HG02981 (cell line): ENCODE data around the gene NONO.
"Not testable (repeated sequence)": the region's sequence is repeated elsewhere in the genome, so short reads cannot be mapped to it uniquely, and the experiment has no call there.

Experiments used
- ATAC-seq: cut with Tn5 transposase; IDR thresholded peaks from one replicate; pipeline ENCODE4 v1.9.1; 2021; ENCODE audit warnings: mild to moderate bottlenecking, moderate library complexity; ENCODE audit not compliant: unreplicated experiment

NONO gene

GRCh38 chrX:71283403-71284143, at the start of gene NONO:
NONO (plus strand) TSS chrX:71283635; CDS start chrX:71290638, 7,003 bp downstream.
- ATAC-seq = peak; percentile 82

- no peak for ATAC-seq
These were observed 48.0 kb upstream of the NONO start for GRCh38 chrX:71235482-71235881.

GRCh38 chrX:71236836-71237235, 46.6 kb upstream of the NONO start:
- no peak for ATAC-seq

GRCh38 chrX:71239781-71240180, 43.7 kb upstream of the NONO start:
- ATAC-seq = no peak

GRCh38 chrX:71241301-71241700, 42.1 kb upstream of the NONO start:
- ATAC-seq = no peak

- no peak for ATAC-seq
These were observed 38.9 kb upstream of the NONO start for GRCh38 chrX:71244359-71245128.

GRCh38 chrX:71245159-71245558, 38.3 kb upstream of the NONO start:
- ATAC-seq = no peak

GRCh38 chrX:71250841-71251240, 32.6 kb upstream of the NONO start:
- no peak for ATAC-seq

- ATAC-seq = no peak
These were observed 31.9 kb upstream of the NONO start for GRCh38 chrX:71251466-71251973.

- no peak for ATAC-seq
These were observed 31.2 kb upstream of the NONO start for GRCh38 chrX:71252221-71252620.

- ATAC-seq = no peak
These were observed 30.0 kb upstream of the NONO start for GRCh38 chrX:71253253-71254091.

GRCh38 chrX:71254092-71254963, 29.1 kb upstream of the NONO start, which contains the start of gene ZMYM3:
ZMYM3 (minus strand) TSS chrX:71254140; CDS start chrX:71253255, 885 bp downstream.
- peak; percentile 77 for ATAC-seq

GRCh38 chrX:71256051-71256450, 27.4 kb upstream of the NONO start:
- ATAC-seq = no peak

- no peak for ATAC-seq
These were observed 26.6 kb upstream of the NONO start for GRCh38 chrX:71256856-71257255.

- not testable (repeated sequence) for ATAC-seq
These were observed 14.8 kb upstream of the NONO start for GRCh38 chrX:71268624-71269023.

GRCh38 chrX:71269801-71270395, 13.5 kb upstream of the NONO start:
- no peak for ATAC-seq

- ATAC-seq = not testable (repeated sequence)
These were observed 11.1 kb upstream of the NONO start for GRCh38 chrX:71272313-71272712.

GRCh38 chrX:71281300-71281699, 2.1 kb upstream of the NONO start:
- not testable (repeated sequence) for ATAC-seq

GRCh38 chrX:71282514-71283402, 677 bp upstream of the NONO start:
- peak; percentile 24 for ATAC-seq
